GM18861 (cell line): Measurements from ENCODE around the gene ABHD4.

Source experiments
- ATAC-seq: cut with Tn5 transposase; IDR thresholded peaks from one replicate; pipeline ENCODE4 v1.9.1; 2021; ENCODE audit not compliant: unreplicated experiment

Gene ABHD4

GRCh38 chr14:22658946-22659345, 60.8 kb downstream of the ABHD4 start:
- ATAC-seq, result no peak

- ATAC-seq, result no peak
These were observed 62.6 kb downstream of the ABHD4 start for GRCh38 chr14:22660654-22661053.
